Heart left ventricle (tissue), 16 donors: Measurements from ENCODE around the gene BLM. TPM values are rescaled to one million over a fixed set of nuclear protein-coding genes. Genes with fewer than 3 reads are reported as not detected.

ENCODE experiments used
- ATAC-seq, 4 donors: fragments of 200-7000 bp; cut with Tn5 transposase; one replicate each; pipeline ENCODE4 v1.9.1; 2020 to 2022; ENCODE audit warnings: moderate library complexity in 4 of 4, mild to moderate bottlenecking in 3 of 4, moderate number of reproducible peaks in 1 of 4
- DNase-seq, 5 donors: peaks; one replicate each; pipeline ENCODE4 v3.0.0-alpha.2; 2020
- H3K27ac ChIP-seq, 12 donors: fragments of 200-600 bp; sonication (generic) in 4 of 12; one replicate each; pipeline versions ENCODE4 v1.5.0 to v1.8.0; 2016 to 2022; ENCODE audit warnings: mild to moderate bottlenecking in 2 of 12
- H3K27me3 ChIP-seq, 9 donors: fragments of 200-600 bp; sonication (generic) in 2 of 9; one replicate each; pipeline versions ENCODE4 v1.5.1 to v1.8.0; 2016 to 2022; ENCODE audit warnings: mild to moderate bottlenecking in 3 of 9
- H3K36me3 ChIP-seq, 9 donors: fragments of 200-600 bp; sonication (generic) in 2 of 9; one replicate each; pipeline versions ENCODE4 v1.5.0 to v1.8.0; 2018 to 2022; ENCODE audit warnings: mild to moderate bottlenecking in 2 of 9
- H3K4me1 ChIP-seq, 12 donors: fragments of 200-600 bp; sonication (generic) in 4 of 12; one replicate each; pipeline versions ENCODE4 v1.5.0 to v1.8.0; 2016 to 2022; ENCODE audit warnings: mild to moderate bottlenecking in 3 of 12
- H3K4me3 ChIP-seq, 12 donors: fragments of 200-600 bp; sonication (generic) in 4 of 12; one replicate each; pipeline versions ENCODE4 v1.5.0 to v1.8.0; 2017 to 2022; ENCODE audit warnings: mild to moderate bottlenecking in 9 of 12, moderate library complexity in 4 of 12
- H3K9me3 ChIP-seq, 12 donors: fragments of 200-600 bp; sonication (generic) in 4 of 12; one replicate each; pipeline versions ENCODE4 v1.5.0 to v1.8.0; 2016 to 2022; ENCODE audit warnings: mild to moderate bottlenecking in 1 of 12
- POLR2A ChIP-seq, 2 donors: fragments of 450-650 bp; IDR thresholded peaks; one replicate each; pipeline ENCODE4 v1.6.1; 2017; ENCODE audit warnings: antibody characterized with exemption in 2 of 2, mild to moderate bottlenecking in 2 of 2, moderate library complexity in 2 of 2
- WGBS, 4 donors: extraction: QIAGEN DNeasy Blood & Tissue Kit in 2 of 4; methylation state at CpG; one replicate each; pipeline versions ENCODE4 v1.1.5 to v1.1.7; 2013 to 2018; 5-methylcytosine and 5-hydroxymethylcytosine counted together
- intact Hi-C, 10 donors: fragments of 100-400 bp; cut with DNase I; formaldehyde crosslinking; loops; one replicate each; pipeline versions ENCODE4 v1.11.1 to v1.14.2; 2022
- polyA plus RNA-seq, 2 donors: library from polyadenylated mRNA; stranded (reverse); fragments of 200-250 nt; gene quantifications; one replicate each; pipeline ENCODE4 v1.2.3, GENCODE V29; 2013
- total RNA-seq, 9 donors: library from RNA; depleted of rRNA in 2 of 9; stranded (reverse); fragments of >200 nt in 2 of 9; fragmentation: NEBNext Ultra II Directional in 3 of 9; extraction: Animal tissue kit (Norgen Biotek cat#: 25700) in 3 of 9; gene quantifications; one replicate each; pipeline versions ENCODE4 v1.1.0 to v1.2.4, GENCODE V29; 2016 to 2023
- TF ChIP-seq, protein P1 (sequence below), 12 donors: fragments of 200-600 bp; sonication (generic) in 4 of 12; IDR thresholded peaks; one replicate each; pipeline versions ENCODE4 v1.5.0 to v1.8.0; 2018 to 2022; ENCODE audit warnings: antibody characterized with exemption in 12 of 12, mild to moderate bottlenecking in 5 of 12
- donor health status: ischemic (EF 13 %, LVEDD 7.1; RV severe dilation, severe dysfunction).
- donor health status: healthy with polysubstance abuse.
- donor health status: DM: no; HTN: yes; CAD: no.
- donor health status: DM: no; HTN: no; CAD: no.
- donor health status: ischemic (EF 25% LVEDD 6.9; RV normal size, moderate dysfunction).
- donor health status: ischemic (EF 25% LVEDD 5.7; RV mildly dilated, moderate dysfunction).
- donor health status: healthy.
- donor health status: DM: yes; HTN: yes; CAD: no.
- donor health status: ischemic (EF 35%, LVEDD 5.7; RV mildly dilated, moderate dysfunction).
- donor health status: nonischemic (EF 11% LVEDD 7.7; RV severe dilation, severe dysfunction).
- donor health status: DM: yes; HTN: yes; CAD: no.
- donor health status: PGD.
- donor health status: ischemic (EF 29% LVEDD 5.4; RV normal size, mild dysfunction).
- donor health status: nonischemic (EF 23%, LVEDD 6.1; RV moderate dilation, normal function).

BLM gene
- total and polyA plus RNA-seq, 11 donors, result 4.3 to 39.6 (median 12.2) TPM

DNA sequence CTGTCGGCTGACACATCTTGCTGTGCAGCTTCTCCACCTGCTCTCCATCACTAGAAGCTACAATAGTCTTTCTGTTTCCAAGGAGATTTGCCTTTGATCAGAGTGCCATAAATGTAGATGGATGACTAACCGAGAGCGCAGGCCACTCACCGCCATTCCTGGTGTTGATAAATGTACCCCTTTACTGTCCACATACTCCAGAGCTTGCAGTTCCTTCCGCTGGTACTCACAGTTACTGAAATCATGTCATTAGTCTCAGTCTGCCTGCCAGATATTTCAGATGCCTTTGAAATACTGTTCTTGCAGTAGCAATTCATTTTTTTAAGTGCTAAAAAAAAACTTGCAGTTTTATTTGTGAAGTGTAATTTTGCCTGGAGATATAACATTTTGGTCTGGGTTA lies 72.3 kb downstream of the BLM start:
- TF ChIP-seq POLR2A (IDR thresholded peaks at IDR 0.05), result no peak
- TF ChIP-seq, protein P1, sequence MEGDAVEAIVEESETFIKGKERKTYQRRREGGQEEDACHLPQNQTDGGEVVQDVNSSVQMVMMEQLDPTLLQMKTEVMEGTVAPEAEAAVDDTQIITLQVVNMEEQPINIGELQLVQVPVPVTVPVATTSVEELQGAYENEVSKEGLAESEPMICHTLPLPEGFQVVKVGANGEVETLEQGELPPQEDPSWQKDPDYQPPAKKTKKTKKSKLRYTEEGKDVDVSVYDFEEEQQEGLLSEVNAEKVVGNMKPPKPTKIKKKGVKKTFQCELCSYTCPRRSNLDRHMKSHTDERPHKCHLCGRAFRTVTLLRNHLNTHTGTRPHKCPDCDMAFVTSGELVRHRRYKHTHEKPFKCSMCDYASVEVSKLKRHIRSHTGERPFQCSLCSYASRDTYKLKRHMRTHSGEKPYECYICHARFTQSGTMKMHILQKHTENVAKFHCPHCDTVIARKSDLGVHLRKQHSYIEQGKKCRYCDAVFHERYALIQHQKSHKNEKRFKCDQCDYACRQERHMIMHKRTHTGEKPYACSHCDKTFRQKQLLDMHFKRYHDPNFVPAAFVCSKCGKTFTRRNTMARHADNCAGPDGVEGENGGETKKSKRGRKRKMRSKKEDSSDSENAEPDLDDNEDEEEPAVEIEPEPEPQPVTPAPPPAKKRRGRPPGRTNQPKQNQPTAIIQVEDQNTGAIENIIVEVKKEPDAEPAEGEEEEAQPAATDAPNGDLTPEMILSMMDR (IDR thresholded peaks at IDR 0.05), result no peak
- peaks cover 0 to 13% (median 0%) of the 10 kb centered on the region in 9 donors for H3K36me3 ChIP-seq
- intact Hi-C loops, result no loop called here
- DNase-seq (no peak), ATAC-seq (no peak)
- H3K4me1 ChIP-seq, result no peaks in the 10 kb centered on the region
- no peaks in the 10 kb centered on the region for H3K9me3 ChIP-seq
- WGBS, 4 donors, result 86 to 91% (median 88%) methylated on average over 5 of the region's 5 CpGs
- H3K27me3 ChIP-seq, result no peaks in the 10 kb centered on the region
- H3K27ac ChIP-seq, result no peak overlapping the region
- no peak overlapping the region for H3K4me3 ChIP-seq

DNA sequence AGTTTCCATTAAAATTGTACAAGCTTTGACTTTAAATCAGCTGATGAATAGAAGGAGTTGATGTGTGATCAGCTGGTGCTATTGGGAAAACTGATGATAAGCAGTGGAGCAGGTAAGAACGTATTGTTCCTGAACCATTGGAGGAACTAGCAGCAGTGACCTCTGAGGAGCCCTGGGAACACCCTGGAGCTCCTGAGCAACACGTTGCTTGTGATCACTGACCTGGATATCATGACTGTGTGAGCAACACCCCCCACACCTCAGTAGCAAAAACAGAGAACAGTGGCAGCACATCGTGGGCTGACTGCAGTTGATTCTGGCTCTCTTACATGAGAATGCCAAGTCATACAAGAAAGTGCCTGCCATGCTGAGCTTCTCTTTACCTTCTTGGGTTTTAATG lies 72.9 kb downstream of the BLM start:
- no peaks in the 10 kb centered on the region for H3K9me3 ChIP-seq

DNA sequence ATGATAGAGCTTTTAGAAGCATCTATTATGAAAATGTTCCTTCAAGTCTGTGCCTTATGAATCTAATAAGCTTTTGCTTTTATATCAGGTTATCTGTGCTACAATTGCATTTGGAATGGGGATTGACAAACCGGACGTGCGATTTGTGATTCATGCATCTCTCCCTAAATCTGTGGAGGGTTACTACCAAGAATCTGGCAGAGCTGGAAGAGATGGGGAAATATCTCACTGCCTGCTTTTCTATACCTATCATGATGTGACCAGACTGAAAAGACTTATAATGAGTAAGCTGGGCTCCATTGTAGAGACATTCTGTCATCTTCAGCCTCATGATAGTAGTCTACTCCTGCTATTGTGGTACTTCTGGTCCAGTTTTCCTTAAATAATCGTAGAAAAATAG lies 73.4 kb downstream of the BLM start:
- no peaks in the 10 kb centered on the region for H3K9me3 ChIP-seq
- peaks cover 0 to 13% (median 0%) of the 10 kb centered on the region in 9 donors for H3K36me3 ChIP-seq
- no peak for ATAC-seq
- H3K4me1 ChIP-seq, result no peaks in the 10 kb centered on the region
- no peak for DNase-seq
- H3K27me3 ChIP-seq, result no peaks in the 10 kb centered on the region
- TF ChIP-seq, protein P1 (IDR thresholded peaks at IDR 0.05), result no peak
- no peak for TF ChIP-seq POLR2A (IDR thresholded peaks at IDR 0.05)
- intact Hi-C loops, result no loop called here
- H3K27ac ChIP-seq, result no peak overlapping the region
- no peak overlapping the region for H3K4me3 ChIP-seq
- 84 to 97% (median 88%) methylated on average over 4 of the region's 4 CpGs for WGBS, 4 donors

More for the DNA sequence above, 72.9 kb downstream of the BLM start:
- DNase-seq, result no peak
- H3K36me3 ChIP-seq, result peaks cover 0 to 13% (median 0%) of the 10 kb centered on the region in 9 donors
- no peak for ATAC-seq
- no peak overlapping the region for H3K4me3 ChIP-seq
- H3K27ac ChIP-seq, result no peak overlapping the region
- H3K4me1 ChIP-seq, result no peaks in the 10 kb centered on the region
- intact Hi-C loops, result no loop called here
- TF ChIP-seq, protein P1 (IDR thresholded peaks at IDR 0.05), result no peak
- no peak for TF ChIP-seq POLR2A (IDR thresholded peaks at IDR 0.05)
- H3K27me3 ChIP-seq, result no peaks in the 10 kb centered on the region
- 54 to 72% (median 64%) methylated on average over 3 of the region's 3 CpGs for WGBS, 4 donors

GRCh38 chr15:90794538-90794937 lies 77.4 kb downstream of the BLM start:
- ATAC-seq, result no peak
- intact Hi-C loops, result no loop called here
- no peak overlapping the region for H3K27ac ChIP-seq
- no peaks in the 10 kb centered on the region for H3K27me3 ChIP-seq
- no peaks in the 10 kb centered on the region for H3K4me1 ChIP-seq
- no peak for DNase-seq
- no peaks in the 10 kb centered on the region for H3K9me3 ChIP-seq
- WGBS, 4 donors, result 67 to 98% (median 96%) methylated on average over 2 of the region's 2 CpGs
- H3K36me3 ChIP-seq, result peaks cover 0 to 13% (median 0%) of the 10 kb centered on the region in 9 donors
- H3K4me3 ChIP-seq, result no peak overlapping the region
- TF ChIP-seq, protein P1 (IDR thresholded peaks at IDR 0.05), result no peak
- TF ChIP-seq POLR2A (IDR thresholded peaks at IDR 0.05), result no peak
